Stimulated activated CD8-positive, alpha-beta memory T cell treated with anti-CD3 and anti-CD28 coated beads, Interleukin-15, amount 100 ng/mL, for 24 hours (primary cell): ENCODE results near the gene MGARP.
A peak's percentile ranks its signal among the peaks of the same experiment; 100 is the strongest.
"Not testable (repeated sequence)": the region's sequence is repeated elsewhere in the genome, so short reads cannot be mapped to it uniquely, and the experiment has no call there.

Source experiments
- DNase-seq: peaks from one replicate; pipeline ENCODE4 v3.0.0-alpha.2; 2020; ENCODE audit warnings: low read depth

The MGARP gene

GRCh38 chr4:139279760-139280620 lies at the start of gene MGARP:
Gene MGARP, minus strand, starts transcription at chr4:139280225. Its CDS starts 67 bp downstream, at chr4:139280158.
- DNase-seq, result no peak

- DNase-seq, result no peak
These were observed 49.7 kb upstream of the MGARP start for GRCh38 chr4:139329665-139330200.

GRCh38 chr4:139324620-139325019 lies 44.6 kb upstream of the MGARP start:
- no peak for DNase-seq

DNA sequence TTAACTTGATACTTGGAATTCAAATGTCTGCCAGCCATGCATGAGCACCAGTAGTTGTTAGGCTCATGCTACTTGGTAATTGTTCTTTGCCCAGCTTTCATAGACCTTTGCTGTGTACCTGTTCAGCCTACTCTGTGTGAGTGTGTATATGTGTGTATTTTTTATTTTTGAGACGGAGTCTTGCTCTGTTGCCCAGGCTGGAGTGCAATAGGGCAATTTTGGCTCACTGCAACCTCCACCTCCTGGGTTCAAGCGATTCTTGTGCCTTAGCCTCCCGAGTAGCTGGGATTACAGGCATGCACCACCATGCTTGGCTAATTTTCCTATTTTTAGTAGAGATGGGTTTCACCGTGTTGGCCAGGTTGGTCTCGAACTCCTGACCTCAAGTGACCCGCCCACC lies 42.5 kb upstream of the MGARP start:
- DNase-seq, result not testable (repeated sequence)

DNA sequence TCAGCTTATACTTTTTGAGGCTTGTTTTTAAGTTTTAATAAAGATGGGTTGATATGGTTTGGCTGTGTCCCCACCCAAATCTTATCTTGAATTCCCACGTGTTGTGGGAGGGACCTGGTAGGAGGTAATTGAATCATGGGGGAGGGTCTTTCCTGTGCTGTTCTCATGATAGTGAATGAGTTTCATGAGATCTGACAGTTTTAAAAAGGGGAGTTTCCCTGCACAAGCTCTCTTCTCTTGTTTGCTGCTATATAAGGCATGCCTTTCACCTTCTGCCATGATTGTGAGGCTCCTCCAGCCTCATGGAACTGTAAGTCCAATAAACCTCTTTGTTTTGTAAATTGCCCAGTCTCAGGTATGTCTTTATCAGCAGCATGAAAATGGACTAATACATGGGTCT lies 42.0 kb upstream of the MGARP start:
- DNase-seq, result not testable (repeated sequence)

DNA sequence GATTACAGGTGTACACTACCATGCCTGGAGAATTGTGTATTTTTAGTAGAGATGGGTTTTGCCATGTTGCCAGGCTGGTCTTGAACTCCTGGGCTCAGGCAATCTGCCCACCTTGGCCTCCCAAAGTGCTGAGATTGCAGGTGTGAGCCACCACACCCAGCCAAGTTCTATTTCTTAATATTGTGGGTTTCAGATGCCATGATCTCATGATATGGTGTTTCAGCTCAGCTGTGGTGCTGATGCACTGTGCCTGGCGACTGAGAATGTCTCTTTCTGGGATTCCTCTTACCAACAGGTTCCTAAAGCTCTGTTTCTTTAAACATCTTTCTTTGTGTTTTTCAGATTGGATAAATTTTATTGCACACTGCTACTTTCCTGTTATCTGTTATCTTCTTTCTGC lies 39.5 kb upstream of the MGARP start:
- DNase-seq, result no peak

DNA sequence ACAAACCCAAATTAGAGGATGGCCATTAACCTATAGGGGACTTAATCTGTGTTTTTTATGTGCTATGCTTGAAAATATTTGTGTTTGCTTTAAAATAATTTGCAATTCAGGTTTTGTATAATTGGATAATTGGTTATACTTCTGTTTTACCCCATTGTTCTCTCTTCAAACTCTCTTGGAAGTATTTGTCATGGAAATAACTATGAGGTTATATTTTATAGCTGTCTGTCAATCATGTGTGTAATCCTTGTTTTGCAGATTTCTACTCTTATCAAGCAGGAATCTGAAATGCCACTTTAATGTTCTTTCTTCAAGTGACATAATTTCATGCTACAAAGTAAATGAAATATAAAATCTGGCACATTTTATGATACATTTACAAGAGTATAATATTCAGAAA lies 37.6 kb upstream of the MGARP start:
- no peak for DNase-seq

- no peak for DNase-seq
These were observed 36.7 kb upstream of the MGARP start for GRCh38 chr4:139316733-139317132.

DNA sequence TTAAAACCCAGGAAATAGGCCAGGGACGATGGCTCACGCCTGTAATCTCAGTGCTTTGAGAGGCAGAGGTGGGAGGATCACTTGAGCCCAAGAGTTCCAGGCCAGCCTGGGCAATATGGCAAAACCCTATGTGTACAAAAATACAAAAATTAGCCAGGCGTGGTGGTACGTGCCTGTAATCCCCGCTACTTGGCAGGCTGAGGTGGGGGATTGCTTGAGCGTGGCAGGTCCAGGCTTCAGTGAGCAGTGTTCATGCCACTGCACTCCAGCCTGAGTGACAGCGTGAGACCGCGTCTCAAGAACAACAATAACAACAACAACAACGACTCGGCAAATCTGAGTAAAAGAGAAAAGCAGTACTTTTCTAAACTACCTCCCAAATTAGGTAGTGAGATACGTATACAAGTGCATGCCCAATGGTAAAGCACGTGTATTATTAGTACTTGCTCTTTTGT lies 35.2 kb upstream of the MGARP start:
- DNase-seq, result no peak

GRCh38 chr4:139314047-139314800 lies 34.2 kb upstream of the MGARP start:
- no peak for DNase-seq

GRCh38 chr4:139313414-139313813 lies 33.4 kb upstream of the MGARP start:
- DNase-seq, result not testable (repeated sequence)

DNA sequence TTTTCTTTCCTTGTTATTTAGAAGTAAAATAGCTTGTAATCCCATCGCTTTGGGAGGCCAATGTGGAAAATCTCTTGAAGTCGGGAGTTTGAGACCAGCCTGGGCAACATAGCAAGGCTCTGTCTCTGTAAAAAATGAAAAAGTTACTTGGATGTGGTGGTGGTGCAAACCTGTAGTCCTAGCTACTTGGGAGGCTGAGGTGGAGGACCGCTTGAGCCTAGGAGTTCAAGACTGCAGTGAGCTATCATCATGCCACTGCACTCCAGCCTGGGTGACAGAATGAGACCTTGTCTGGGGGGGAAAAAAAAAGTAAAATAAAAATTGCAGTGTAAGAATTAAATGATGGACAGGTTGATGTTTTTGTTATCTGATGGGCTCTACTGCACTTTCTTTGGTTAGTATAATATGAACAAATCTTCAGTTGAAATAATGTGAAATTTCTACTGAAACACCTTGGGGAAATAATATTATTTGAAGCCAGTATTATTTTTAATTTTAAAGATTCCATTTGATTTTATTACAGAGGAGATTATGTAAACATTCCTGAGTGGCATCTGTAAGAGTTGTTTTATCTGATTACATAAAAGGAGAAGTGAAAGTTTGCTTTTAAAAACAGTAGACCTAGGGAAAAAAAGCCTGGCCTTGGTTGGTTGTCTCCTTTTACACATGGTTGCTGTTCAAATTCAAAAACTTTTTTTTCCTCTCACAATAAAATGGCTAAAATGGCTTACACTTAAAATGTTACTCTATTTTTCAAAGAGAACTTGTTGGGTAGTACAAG lies 32.7 kb upstream of the MGARP start:
- DNase-seq, result no peak

GRCh38 chr4:139311909-139312308 lies 31.9 kb upstream of the MGARP start:
- DNase-seq, result no peak

GRCh38 chr4:139304920-139305319 lies 24.9 kb upstream of the MGARP start:
- no peak for DNase-seq

GRCh38 chr4:139301821-139302611 lies 22.0 kb upstream of the MGARP start, which contains the start of gene NDUFC1:
Gene NDUFC1, minus strand, starts transcription at chr4:139302477. Its CDS starts 6,679 bp downstream, at chr4:139295798.
- peak; percentile 22 for DNase-seq

GRCh38 chr4:139301113-139301820 lies 21.2 kb upstream of the MGARP start, which contains the start of gene NAA15:
Gene NAA15, plus strand, starts transcription at chr4:139301505. Its CDS starts 273 bp downstream, at chr4:139301778.
- peak; percentile 93 for DNase-seq

DNA sequence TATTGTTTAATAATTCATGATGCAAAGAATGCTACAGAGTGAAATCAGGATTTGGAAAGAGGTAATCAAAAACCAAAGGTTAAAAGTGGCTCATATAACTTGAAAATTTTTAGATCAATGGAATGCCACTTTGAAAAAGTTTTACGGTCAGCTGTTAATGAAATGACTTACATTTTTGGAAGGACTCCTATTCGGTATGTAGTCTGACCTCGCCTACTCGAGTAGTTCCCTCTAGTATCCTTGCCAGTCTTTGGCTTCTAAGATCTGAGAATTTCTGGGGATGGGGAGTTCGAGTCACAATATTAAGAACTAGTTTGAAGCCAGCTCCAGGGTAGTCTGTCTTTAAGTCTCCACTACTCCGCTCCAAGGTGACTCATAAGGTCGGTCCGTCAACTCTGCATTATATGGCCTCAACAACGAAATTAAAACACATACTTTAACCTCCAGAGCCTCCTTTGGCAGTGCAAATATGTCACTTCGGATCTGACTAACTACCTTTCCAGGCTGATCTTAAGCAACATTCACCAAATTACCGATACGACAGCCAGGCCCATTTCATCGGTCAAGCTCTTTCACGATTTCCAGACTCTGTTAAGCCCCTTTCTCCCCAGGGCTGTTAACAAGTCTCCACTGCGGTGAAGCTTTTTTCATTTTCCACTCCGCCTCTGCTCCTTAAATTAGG lies 20.5 kb upstream of the MGARP start:
- DNase-seq, result no peak

GRCh38 chr4:139299536-139299935 lies 19.5 kb upstream of the MGARP start:
- no peak for DNase-seq

- no peak for DNase-seq
These were observed 17.0 kb upstream of the MGARP start for GRCh38 chr4:139297001-139297410.

DNA sequence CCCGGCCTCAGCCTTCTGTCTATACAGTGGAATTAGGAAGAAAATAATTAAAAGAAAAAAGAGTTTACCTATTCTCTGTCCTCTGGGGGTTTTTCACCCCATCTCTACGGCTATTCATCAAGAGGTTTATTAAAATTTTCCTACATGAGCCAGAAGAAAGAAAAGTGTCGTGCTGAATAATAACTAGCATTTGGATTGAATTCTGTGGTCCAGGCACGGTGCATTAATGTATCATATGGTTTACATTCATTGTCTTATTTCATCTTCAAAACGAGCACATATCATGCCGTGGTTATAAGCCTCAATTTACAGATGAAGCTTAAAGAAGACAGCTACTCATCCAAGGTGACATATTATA lies 15.9 kb upstream of the MGARP start:
- no peak for DNase-seq
